PC-9 (cell line): ENCODE results near the gene EYS.

Source experiments
- CTCF ChIP-seq: fragments of 200-600 bp; sonication (generic); conservative IDR thresholded peaks from 2 replicates; pipeline ENCODE4 v1.6.1; 2017; ENCODE audit warnings: mixed run types, antibody characterized with exemption, mild to moderate bottlenecking, moderate library complexity
- EZH2 ChIP-seq: fragments of 200-600 bp; sonication (generic); IDR thresholded peaks from 2 replicates; pipeline ENCODE4 v1.8.0; 2017; ENCODE audit warnings: antibody characterized with exemption, low read depth

- no peak for TF ChIP-seq CTCF
- no peak for TF ChIP-seq EZH2
Observed at GRCh38 chr6:63742060-63742459, 1965.0 kb downstream of the EYS start.
